Ovary (tissue), 3 donors: ENCODE data around the gene PTPN2.

ENCODE experiments used
- CTCF ChIP-seq, 3 donors: fragments of 450-650 bp in 2 of 3; fragments of 200-600 bp in 1 of 3; IDR thresholded peaks; one replicate each; pipeline versions ENCODE4 v1.5.1 to v1.8.0; 2016 to 2022; ENCODE audit warnings: antibody characterized with exemption in 3 of 3, mild to moderate bottlenecking in 1 of 3
- EP300 ChIP-seq: sonication (generic); formaldehyde crosslinking; IDR thresholded peaks from one replicate; pipeline ENCODE4 v1.6.1; 2017; ENCODE audit warnings: antibody characterized with exemption
- POLR2A ChIP-seq: fragments of 450-650 bp; IDR thresholded peaks from one replicate; pipeline ENCODE4 v1.6.1; 2017; ENCODE audit warnings: antibody characterized with exemption, mild to moderate bottlenecking, moderate library complexity
- donor health status: DM: no; HTN: no; CAD: no.

- TF ChIP-seq POLR2A (no peak), CTCF (IDR thresholded peaks at IDR 0.05) (no peak), EP300 (no peak)
These were observed 105.0 kb downstream of the PTPN2 start for GRCh38 chr18:12779043-12779442.
